Large intestine (tissue), 3 donors: ENCODE data around the gene PRKD3. TPM values are rescaled to one million over a fixed set of nuclear protein-coding genes. Genes with fewer than 3 reads are reported as not detected.

Experiments used
- DNase-seq, 2 donors: peaks; one replicate each; pipeline versions ENCODE4 v3.0.0 to v3.0.0-alpha.2; 2013
- H3K27ac ChIP-seq: one replicate; pipeline ENCODE4 v1.5.1; 2013; ENCODE audit warnings: low read length
- H3K27me3 ChIP-seq: 2 replicates; pipeline ENCODE4 v1.6.1; 2013; ENCODE audit warnings: low read length; ENCODE audit not compliant: control insufficient read depth, insufficient read depth
- H3K36me3 ChIP-seq: 2 replicates; pipeline ENCODE4 v1.6.1; 2013; ENCODE audit warnings: low read length; ENCODE audit not compliant: control insufficient read depth, insufficient read depth
- H3K4me1 ChIP-seq: one replicate; pipeline ENCODE4 v1.6.1; 2013; ENCODE audit warnings: low read length; ENCODE audit not compliant: control insufficient read depth, insufficient read depth
- H3K4me3 ChIP-seq: one replicate; pipeline ENCODE4 v1.5.1; 2013; ENCODE audit warnings: low read length
- H3K9me3 ChIP-seq: one replicate; pipeline ENCODE4 v1.6.1; 2013; ENCODE audit warnings: mild to moderate bottlenecking, low read depth, low read length, moderate library complexity; ENCODE audit not compliant: control insufficient read depth
- WGBS: methylation state at CpG from one replicate; pipeline ENCODE4 v1.1.5; 2013; ENCODE audit warnings: low lambda C conversion rate; ENCODE audit not compliant: insufficient coverage; 5-methylcytosine and 5-hydroxymethylcytosine counted together
- polyA plus RNA-seq: library from polyadenylated mRNA; unstranded; fragments of 120-200 nt; gene quantifications from one replicate; pipeline ENCODE4 v1.2.1, GENCODE V29; 2013

PRKD3 gene
- polyA plus RNA-seq, 1 donor: 17.2 TPM

GRCh38 chr2:37344453-37345361, 20.1 kb upstream of the PRKD3 start, which contains the start of gene QPCT:
Gene QPCT (plus strand): TSS chr2:37344630. CDS start chr2:37344732, 102 bp downstream.
- H3K27me3 ChIP-seq: no peaks in the 10 kb centered on the region
- WGBS: no CpG with 5 or more reads among the region's 73 CpGs
- no peaks in the 10 kb centered on the region for H3K4me1 ChIP-seq
- H3K4me3 ChIP-seq: peak within 1 kb of the TSS; percentile 58
- no peaks in the 10 kb centered on the region for H3K36me3 ChIP-seq
- no peak within 1 kb of the TSS for H3K27ac ChIP-seq
- DNase-seq: peak; percentile 29 to 73
- H3K9me3 ChIP-seq: no peaks in the 10 kb centered on the region

GRCh38 chr2:37343537-37344434, 19.2 kb upstream of the PRKD3 start:
- H3K27me3 ChIP-seq: no peaks in the 10 kb centered on the region
- peak overlapping the region; percentile 58 for H3K4me3 ChIP-seq
- no peak overlapping the region for H3K27ac ChIP-seq
- H3K36me3 ChIP-seq: no peaks in the 10 kb centered on the region
- peak in 1 of 2 donors; percentile 31 for DNase-seq
- 60% methylated on average over 1 of the region's 7 CpGs for WGBS
- H3K4me1 ChIP-seq: no peaks in the 10 kb centered on the region
- no peaks in the 10 kb centered on the region for H3K9me3 ChIP-seq

GRCh38 chr2:37342591-37343220, 18.1 kb upstream of the PRKD3 start:
- WGBS: 100% methylated on average over 1 of the region's 7 CpGs

GRCh38 chr2:37340637-37341036, 16.0 kb upstream of the PRKD3 start:
- H3K27me3 ChIP-seq: no peaks in the 10 kb centered on the region
- no peaks in the 10 kb centered on the region for H3K4me1 ChIP-seq
- H3K36me3 ChIP-seq: no peaks in the 10 kb centered on the region
- H3K27ac ChIP-seq: no peak overlapping the region
- DNase-seq: no peak
- no peaks in the 10 kb centered on the region for H3K9me3 ChIP-seq
- H3K4me3 ChIP-seq: no peak overlapping the region
- WGBS: no CpG with 5 or more reads among the region's 3 CpGs

More at GRCh38 chr2:37342591-37343220, 18.1 kb upstream of the PRKD3 start:
- no peaks in the 10 kb centered on the region for H3K27me3 ChIP-seq
- H3K27ac ChIP-seq: no peak overlapping the region
- no peaks in the 10 kb centered on the region for H3K36me3 ChIP-seq
- no peaks in the 10 kb centered on the region for H3K9me3 ChIP-seq
- DNase-seq: no peak
- no peaks in the 10 kb centered on the region for H3K4me1 ChIP-seq
- no peak overlapping the region for H3K4me3 ChIP-seq

- Histone ChIP-seq H3K9me3 (no peaks in the 10 kb centered on the region), H3K27ac (no peak overlapping the region), H3K36me3 (no peaks in the 10 kb centered on the region), H3K27me3 (no peaks in the 10 kb centered on the region), H3K4me3 (no peak overlapping the region), H3K4me1 (no peaks in the 10 kb centered on the region)
- WGBS: no CpG with 5 or more reads among the region's 4 CpGs
- no peak for DNase-seq
These were observed 14.3 kb upstream of the PRKD3 start for GRCh38 chr2:37338933-37339332.

- Histone ChIP-seq H3K4me1 (no peaks in the 10 kb centered on the region), H3K27ac (no peak overlapping the region), H3K4me3 (no peak overlapping the region), H3K27me3 (no peaks in the 10 kb centered on the region), H3K36me3 (no peaks in the 10 kb centered on the region), H3K9me3 (no peaks in the 10 kb centered on the region)
- WGBS: 80% methylated on average over 1 of the region's 7 CpGs
- DNase-seq: no peak
These were observed 13.1 kb upstream of the PRKD3 start for GRCh38 chr2:37337620-37338280.

GRCh38 chr2:37335604-37336003, 11.0 kb upstream of the PRKD3 start:
- Histone ChIP-seq H3K27me3 (no peaks in the 10 kb centered on the region), H3K27ac (no peak overlapping the region), H3K9me3 (no peaks in the 10 kb centered on the region), H3K36me3 (no peaks in the 10 kb centered on the region), H3K4me1 (no peaks in the 10 kb centered on the region), H3K4me3 (no peak overlapping the region)
- WGBS: 75% methylated on average over 1 of the region's 2 CpGs
- DNase-seq: no peak

GRCh38 chr2:37333256-37333655, 8.6 kb upstream of the PRKD3 start:
- Histone ChIP-seq H3K9me3 (no peaks in the 10 kb centered on the region), H3K36me3 (no peaks in the 10 kb centered on the region)
- DNase-seq: no peak

GRCh38 chr2:37332560-37332959, 7.9 kb upstream of the PRKD3 start:
- WGBS: 80% methylated on average over 1 of the region's 3 CpGs
- no peaks in the 10 kb centered on the region for H3K27me3 ChIP-seq
- no peaks in the 10 kb centered on the region for H3K9me3 ChIP-seq
- DNase-seq: no peak
- H3K36me3 ChIP-seq: no peaks in the 10 kb centered on the region
- H3K27ac ChIP-seq: no peak overlapping the region
- no peak overlapping the region for H3K4me3 ChIP-seq
- no peaks in the 10 kb centered on the region for H3K4me1 ChIP-seq

More at GRCh38 chr2:37333256-37333655, 8.6 kb upstream of the PRKD3 start:
- WGBS: 100% methylated on average over 1 of the region's 2 CpGs
- Histone ChIP-seq H3K27ac (no peak overlapping the region), H3K4me3 (no peak overlapping the region), H3K4me1 (no peaks in the 10 kb centered on the region), H3K27me3 (no peaks in the 10 kb centered on the region)
